Astrocyte of the cerebellum (primary cell): ENCODE data around the gene PDE4C.

ENCODE experiments used
- DNase-seq: peaks from one replicate; pipeline ENCODE4 v3.0.0-alpha.2; 2011; ENCODE audit warnings: low read depth
- H3K4me3 ChIP-seq: 2 replicates; pipeline ENCODE4 v1.5.1; 2011; ENCODE audit warnings: mild to moderate bottlenecking, low read depth, low read length, moderate library complexity
- in situ Hi-C: cut with HindIII; loops from 2 replicates; pipeline ENCODE4 v1.10.0; 2017; ENCODE audit warnings: low sequenced_read_pairs
- TF ChIP-seq, protein P1 (sequence below): IDR thresholded peaks from 2 replicates; pipeline ENCODE4 v1.5.1; 2012; ENCODE audit warnings: low read length, low read depth, moderate library complexity, mild to moderate bottlenecking; ENCODE audit errors: missing control alignments

Gene PDE4C

DNA sequence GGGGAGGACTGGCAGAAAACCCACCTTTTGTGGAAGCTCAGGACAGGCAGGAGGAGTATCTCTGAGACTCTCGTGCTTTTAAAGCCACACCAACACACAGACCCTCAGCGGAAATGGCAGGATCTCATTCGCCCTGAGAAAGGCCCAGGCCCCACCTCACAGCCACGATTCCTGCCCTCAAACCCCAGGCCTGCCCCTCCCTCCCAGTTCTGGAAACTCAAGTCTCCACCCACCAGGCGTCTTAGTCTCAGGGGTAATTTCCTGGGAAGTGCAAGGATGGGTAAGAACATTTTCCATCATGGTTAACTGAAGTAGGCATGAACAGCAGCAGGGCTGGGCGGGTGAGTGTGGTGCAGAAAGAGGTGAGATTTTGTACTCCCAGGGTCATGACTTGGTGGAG lies 8.0 kb upstream of the PDE4C start:
- no peak for DNase-seq
- TF ChIP-seq, protein P1, sequence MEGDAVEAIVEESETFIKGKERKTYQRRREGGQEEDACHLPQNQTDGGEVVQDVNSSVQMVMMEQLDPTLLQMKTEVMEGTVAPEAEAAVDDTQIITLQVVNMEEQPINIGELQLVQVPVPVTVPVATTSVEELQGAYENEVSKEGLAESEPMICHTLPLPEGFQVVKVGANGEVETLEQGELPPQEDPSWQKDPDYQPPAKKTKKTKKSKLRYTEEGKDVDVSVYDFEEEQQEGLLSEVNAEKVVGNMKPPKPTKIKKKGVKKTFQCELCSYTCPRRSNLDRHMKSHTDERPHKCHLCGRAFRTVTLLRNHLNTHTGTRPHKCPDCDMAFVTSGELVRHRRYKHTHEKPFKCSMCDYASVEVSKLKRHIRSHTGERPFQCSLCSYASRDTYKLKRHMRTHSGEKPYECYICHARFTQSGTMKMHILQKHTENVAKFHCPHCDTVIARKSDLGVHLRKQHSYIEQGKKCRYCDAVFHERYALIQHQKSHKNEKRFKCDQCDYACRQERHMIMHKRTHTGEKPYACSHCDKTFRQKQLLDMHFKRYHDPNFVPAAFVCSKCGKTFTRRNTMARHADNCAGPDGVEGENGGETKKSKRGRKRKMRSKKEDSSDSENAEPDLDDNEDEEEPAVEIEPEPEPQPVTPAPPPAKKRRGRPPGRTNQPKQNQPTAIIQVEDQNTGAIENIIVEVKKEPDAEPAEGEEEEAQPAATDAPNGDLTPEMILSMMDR: no peak
- H3K4me3 ChIP-seq: no peak overlapping the region
- in situ Hi-C loops: loop anchor here (5.0 kb wide), 1 partner anchor 72 kb away; no protein-coding TSS in a partner anchor

DNA sequence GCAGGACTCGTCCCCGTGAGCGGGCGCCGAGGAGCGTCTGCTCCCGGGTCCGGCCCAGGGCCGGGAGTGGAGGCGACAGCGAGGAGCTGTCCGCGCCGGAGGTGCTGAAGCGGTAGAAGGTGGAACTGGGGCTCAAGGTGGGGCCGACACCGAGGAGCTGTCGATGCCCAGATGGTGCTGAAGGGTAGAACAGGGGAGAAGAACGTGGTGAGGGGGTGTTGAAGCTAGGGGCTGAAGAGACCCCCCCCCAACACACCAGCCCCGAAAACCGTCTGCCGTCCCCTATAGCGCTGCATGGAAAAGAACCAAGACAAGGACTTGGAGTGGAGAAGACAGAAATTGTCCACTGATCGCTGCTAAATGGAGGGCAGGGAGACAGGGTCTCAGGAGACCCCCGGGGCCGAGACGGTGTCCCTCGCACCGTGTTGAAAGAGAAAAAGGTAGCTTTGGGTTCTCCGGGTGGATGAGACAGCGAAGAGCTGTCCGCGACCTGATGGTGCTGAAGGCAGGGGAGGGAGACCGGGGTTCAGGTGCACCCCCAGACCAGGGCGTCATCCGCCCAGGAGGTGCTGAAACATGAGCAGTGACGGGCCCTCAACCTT lies 7.1 kb upstream of the PDE4C start:
- H3K4me3 ChIP-seq: no peak overlapping the region
- DNase-seq: no peak
- TF ChIP-seq, protein P1: no peak
- in situ Hi-C loops: loop anchor here (5.0 kb wide), 1 partner anchor 71 kb away; no protein-coding TSS in a partner anchor

DNA sequence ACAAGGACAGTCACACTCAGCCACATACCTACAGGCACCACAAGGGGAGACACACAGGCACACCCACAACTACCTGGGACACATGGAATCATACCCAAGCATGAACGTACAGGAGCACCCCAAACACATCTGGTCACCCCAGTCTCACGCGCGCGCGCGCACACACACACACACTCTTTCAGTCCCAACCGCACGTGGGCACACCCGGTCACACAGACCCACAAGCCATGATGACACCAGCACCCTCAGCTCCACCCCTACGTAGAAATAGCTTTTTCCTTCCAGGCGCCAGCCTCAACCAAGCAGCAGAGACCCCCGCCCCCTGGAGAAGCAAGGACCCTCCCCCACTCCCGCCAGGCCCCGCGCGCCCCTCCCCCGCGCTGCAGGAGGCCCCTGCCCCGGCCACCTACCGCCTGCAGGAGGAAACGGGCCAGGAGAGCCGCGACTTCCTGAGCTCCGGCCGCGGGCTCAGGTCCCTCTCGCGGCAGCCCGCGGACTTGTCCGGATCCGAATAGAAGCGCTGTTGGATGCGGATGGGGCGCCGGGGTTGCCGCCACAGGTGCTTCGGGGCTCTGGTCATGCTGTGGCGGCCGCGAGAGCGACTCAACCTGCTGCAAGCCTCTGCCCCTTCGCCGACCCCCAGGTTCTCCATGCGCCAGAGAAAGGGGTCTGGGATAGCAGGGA lies 6.4 kb upstream of the PDE4C start:
- in situ Hi-C loops: loop anchor here (5.0 kb wide), 1 partner anchor 70 kb away; no protein-coding TSS in a partner anchor
- TF ChIP-seq, protein P1: no peak
- H3K4me3 ChIP-seq: no peak overlapping the region
- no peak for DNase-seq

DNA sequence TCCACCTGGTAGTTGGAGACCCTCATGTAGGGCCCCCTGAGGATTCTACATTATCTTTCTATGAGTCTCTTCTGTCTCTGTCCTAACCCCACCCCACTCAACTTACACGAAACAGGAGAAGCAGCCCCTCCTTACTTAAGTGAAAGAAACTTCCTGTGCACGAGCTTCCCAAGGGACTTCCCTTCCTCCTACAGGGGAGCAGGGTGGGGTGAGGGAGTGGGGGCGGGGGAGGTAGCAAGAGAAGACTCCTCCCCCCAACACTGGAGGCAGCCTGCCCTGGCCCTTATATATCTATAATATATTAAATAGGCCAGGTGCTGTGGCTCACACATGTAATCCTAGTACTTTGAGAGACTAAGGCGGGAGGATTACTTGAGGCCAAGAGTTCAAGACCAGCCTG lies 5.5 kb upstream of the PDE4C start:
- DNase-seq: no peak
- in situ Hi-C loops: loop anchor here (5.0 kb wide), 1 partner anchor 69 kb away; no protein-coding TSS in a partner anchor
- TF ChIP-seq, protein P1: no peak
- H3K4me3 ChIP-seq: no peak overlapping the region

DNA sequence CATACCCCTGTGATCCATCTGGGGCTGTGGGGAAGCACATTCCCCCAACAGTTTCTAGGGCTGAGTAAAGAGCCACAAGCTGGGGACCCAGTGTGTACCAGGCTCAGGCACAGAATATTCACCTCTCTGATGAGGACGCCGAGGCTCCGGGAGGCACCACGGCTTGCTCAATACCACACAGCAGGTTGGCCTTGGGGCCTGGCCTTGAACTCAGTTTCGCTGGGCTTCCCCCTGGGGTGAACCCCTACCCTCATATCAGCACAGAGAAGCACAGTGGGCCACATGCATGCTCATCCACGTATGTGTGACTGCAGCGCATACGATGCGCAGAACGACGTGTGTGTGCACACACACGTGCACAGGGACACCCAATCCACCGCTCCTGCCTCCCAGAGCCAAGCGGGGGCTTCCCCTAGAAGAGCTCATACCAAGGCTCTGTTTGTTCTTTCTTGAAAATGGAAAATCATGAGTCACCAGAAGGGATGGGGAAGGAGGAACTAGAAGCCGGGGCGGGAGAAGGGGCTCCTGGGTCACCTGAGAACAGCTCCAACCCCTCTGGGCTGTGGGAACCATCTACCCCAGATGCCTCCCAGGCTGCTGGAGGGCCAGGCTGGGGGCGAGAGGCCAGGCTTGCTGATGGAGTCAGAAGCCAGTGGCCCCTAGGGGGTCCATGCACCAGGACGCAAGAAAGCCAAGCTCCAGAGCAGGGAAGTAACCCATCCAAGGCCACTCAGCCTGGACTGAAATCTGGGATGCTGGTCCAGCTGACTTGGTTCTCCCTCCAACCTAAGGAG lies 4.9 kb upstream of the PDE4C start:
- no peak overlapping the region for H3K4me3 ChIP-seq
- no peak for DNase-seq
- in situ Hi-C loops: loop anchor here (5.0 kb wide), 1 partner anchor 69 kb away; no protein-coding TSS in a partner anchor
- TF ChIP-seq, protein P1: no peak

DNA sequence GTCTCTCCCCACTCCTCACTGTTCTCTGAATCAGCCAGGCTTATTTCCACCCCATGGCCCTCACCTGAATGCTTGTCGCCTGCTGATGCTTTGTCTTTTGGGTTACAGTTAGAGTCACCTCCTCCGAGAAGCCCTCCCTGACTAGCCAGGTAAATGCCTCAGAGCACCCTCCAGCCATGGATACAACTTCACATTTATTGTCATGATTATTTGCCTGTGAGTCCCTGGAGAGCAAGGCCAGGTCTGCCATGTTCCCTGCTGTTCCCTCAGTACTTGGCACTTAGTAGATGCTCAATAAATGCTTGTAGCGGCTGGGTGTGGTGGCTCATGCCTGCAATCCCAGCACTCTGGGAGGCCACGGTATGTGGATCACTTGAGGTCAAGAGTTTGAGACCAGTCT lies 3.7 kb upstream of the PDE4C start:
- no peak for DNase-seq
- in situ Hi-C loops: loop anchor here (5.0 kb wide), 1 partner anchor 68 kb away; no protein-coding TSS in a partner anchor
- TF ChIP-seq, protein P1: no peak
- no peak overlapping the region for H3K4me3 ChIP-seq
